Left ventricle myocardium inferior (tissue), 1 donor: ENCODE measurements around the gene DGLUCY. TPM values are rescaled to one million over a fixed set of nuclear protein-coding genes. Genes with fewer than 3 reads are reported as not detected.
"Not testable (repeated sequence)": the region's sequence is repeated elsewhere in the genome, so short reads cannot be mapped to it uniquely, and the experiment has no call there.

Source experiments
- DNase-seq: peaks from one replicate; pipeline ENCODE4 v3.0.0-alpha.2; 2020
- H3K27ac ChIP-seq: fragments of 200-600 bp; replicated peaks from 2 replicates; pipeline ENCODE4 v1.8.0; 2021
- H3K27me3 ChIP-seq: fragments of 200-600 bp; 2 replicates; pipeline ENCODE4 v1.8.0; 2021; ENCODE audit warnings: low read depth
- H3K36me3 ChIP-seq: fragments of 200-600 bp; 2 replicates; pipeline ENCODE4 v1.8.0; 2021
- H3K4me1 ChIP-seq: fragments of 200-600 bp; 2 replicates; pipeline ENCODE4 v1.8.0; 2021
- H3K4me3 ChIP-seq: fragments of 200-600 bp; 2 replicates; pipeline ENCODE4 v1.8.0; 2021; ENCODE audit warnings: mild to moderate bottlenecking, moderate library complexity
- H3K9me3 ChIP-seq: fragments of 200-600 bp; replicated peaks from 2 replicates; pipeline ENCODE4 v1.8.0; 2021
- CTCF ChIP-seq: fragments of 200-600 bp; IDR thresholded peaks from 2 replicates; pipeline ENCODE4 v1.8.0; 2021; ENCODE audit warnings: antibody characterized with exemption, mild to moderate bottlenecking, borderline replicate concordance
- intact Hi-C: fragments of 100-400 bp; cut with micrococcal nuclease; formaldehyde crosslinking; loops from one replicate; pipeline ENCODE4 v1.11.0; 2022
- total RNA-seq: library from RNA; stranded (reverse); fragmentation: NEBNext Ultra II Directional; extraction: Animal tissue kit (Norgen Biotek cat#: 25700); gene quantifications from one replicate; pipeline ENCODE4 v1.2.1, GENCODE V29; 2021
- donor health status: DM: no; HTN: yes; CAD: no; lungs with severe emphysema.

The DGLUCY gene
- total RNA-seq, 1 donor from 2014 or later = 220 TPM

DNA sequence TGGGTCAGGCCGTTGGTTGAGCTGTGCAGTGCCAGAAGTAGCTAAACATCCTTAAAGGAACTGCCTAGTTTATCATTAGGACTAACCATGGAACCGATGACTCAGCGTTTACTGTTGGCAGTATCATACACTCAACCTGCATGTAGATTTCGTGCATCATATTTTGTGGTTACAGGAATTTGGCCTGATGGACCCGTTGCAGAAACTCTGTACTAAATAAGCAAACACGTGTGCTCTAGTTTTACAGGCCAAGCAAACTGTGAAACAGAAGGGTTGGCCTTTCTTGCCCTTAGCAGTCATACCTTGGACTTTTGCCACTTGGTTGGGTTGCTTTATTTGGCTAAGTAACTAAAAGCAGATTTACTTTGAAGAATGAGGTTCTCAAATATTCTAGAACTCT lies 35.6 kb downstream of the DGLUCY start:
- H3K4me3 ChIP-seq = no peak overlapping the region
- peaks cover 56% of the 10 kb centered on the region for H3K4me1 ChIP-seq
- H3K27me3 ChIP-seq = no peaks in the 10 kb centered on the region
- H3K9me3 ChIP-seq = no peaks in the 10 kb centered on the region
- no peak for TF ChIP-seq CTCF
- peaks cover 56% of the 10 kb centered on the region for H3K36me3 ChIP-seq
- peak overlapping the region; percentile 78 for H3K27ac ChIP-seq
- DNase-seq = no peak
- intact Hi-C loops = no loop called here

GRCh38 chr14:91152499-91152898 lies 38.6 kb downstream of the DGLUCY start:
- H3K9me3 ChIP-seq = no peaks in the 10 kb centered on the region
- peaks cover 34% of the 10 kb centered on the region for H3K36me3 ChIP-seq
- TF ChIP-seq CTCF = no peak
- no peaks in the 10 kb centered on the region for H3K27me3 ChIP-seq
- DNase-seq = no peak
- H3K4me1 ChIP-seq = peaks cover 53% of the 10 kb centered on the region
- intact Hi-C loops = no loop called here
- no peak overlapping the region for H3K27ac ChIP-seq
- H3K4me3 ChIP-seq = no peak overlapping the region

DNA sequence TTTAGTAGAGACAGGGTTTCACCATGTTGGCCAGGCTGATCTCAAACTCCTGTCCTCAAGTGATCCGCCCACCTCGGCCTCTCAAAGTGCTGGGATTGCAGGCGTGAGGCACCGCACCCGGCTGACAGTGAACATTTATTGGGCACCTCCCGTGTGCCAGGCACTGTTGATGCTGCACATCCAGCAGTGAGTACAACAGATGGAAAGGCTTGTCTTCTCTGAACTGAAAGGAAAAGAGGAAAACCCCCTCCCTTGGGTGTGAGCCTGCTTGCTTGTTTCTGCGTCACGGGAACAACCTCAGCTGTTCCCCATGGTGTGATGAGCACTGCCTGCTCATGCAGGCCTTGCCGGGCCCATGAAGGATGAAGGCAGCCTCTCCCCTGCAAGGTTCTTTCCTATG lies 39.5 kb downstream of the DGLUCY start:
- intact Hi-C loops = no loop called here
- Histone ChIP-seq H3K27me3 (no peaks in the 10 kb centered on the region), H3K9me3 (no peaks in the 10 kb centered on the region), H3K4me3 (no peak overlapping the region), H3K4me1 (peaks cover 51% of the 10 kb centered on the region), H3K36me3 (peaks cover 34% of the 10 kb centered on the region), H3K27ac (peak overlapping the region; percentile 75)
- TF ChIP-seq CTCF = no peak
- no peak for DNase-seq

GRCh38 chr14:91154851-91155625 lies 41.2 kb downstream of the DGLUCY start:
- H3K27me3 ChIP-seq = no peaks in the 10 kb centered on the region
- DNase-seq = no peak
- peak overlapping the region; percentile 75 for H3K27ac ChIP-seq
- intact Hi-C loops = no loop called here
- H3K4me1 ChIP-seq = peaks cover 51% of the 10 kb centered on the region
- peaks cover 47% of the 10 kb centered on the region for H3K36me3 ChIP-seq
- TF ChIP-seq CTCF = no peak
- no peaks in the 10 kb centered on the region for H3K9me3 ChIP-seq
- H3K4me3 ChIP-seq = no peak overlapping the region

GRCh38 chr14:91155626-91156089 lies 41.8 kb downstream of the DGLUCY start:
- TF ChIP-seq CTCF = no peak
- no peak for DNase-seq

GRCh38 chr14:91156142-91156666 lies 42.3 kb downstream of the DGLUCY start:
- H3K36me3 ChIP-seq = peaks cover 53% of the 10 kb centered on the region
- intact Hi-C loops, DNase-seq, H3K9me3 ChIP-seq, H3K4me3 ChIP-seq, H3K27me3 ChIP-seq: not testable (repeated sequence)
- H3K4me1 ChIP-seq = peaks cover 52% of the 10 kb centered on the region
- H3K27ac ChIP-seq = peak overlapping the region; percentile 75

More at GRCh38 chr14:91155626-91156089, 41.8 kb downstream of the DGLUCY start:
- Histone ChIP-seq H3K4me1 (peaks cover 52% of the 10 kb centered on the region), H3K36me3 (peaks cover 50% of the 10 kb centered on the region), H3K27me3 (no peaks in the 10 kb centered on the region), H3K9me3 (no peaks in the 10 kb centered on the region), H3K4me3 (no peak overlapping the region), H3K27ac (peak overlapping the region; percentile 75)
- intact Hi-C loops = no loop called here

GRCh38 chr14:91156877-91157276 lies 43.0 kb downstream of the DGLUCY start:
- H3K4me1 ChIP-seq = peaks cover 53% of the 10 kb centered on the region
- H3K27me3 ChIP-seq, H3K9me3 ChIP-seq, intact Hi-C loops, DNase-seq, H3K4me3 ChIP-seq: not testable (repeated sequence)
- H3K27ac ChIP-seq = peak overlapping the region; percentile 75
- H3K36me3 ChIP-seq = peaks cover 60% of the 10 kb centered on the region
